DMS114 treated with DMSO at 0.1 percent for 48 hours (cell line): ENCODE results near the gene COLGALT1.
A peak's percentile ranks its signal among the peaks of the same experiment; 100 is the strongest.
"Not testable (repeated sequence)": the region's sequence is repeated elsewhere in the genome, so short reads cannot be mapped to it uniquely, and the experiment has no call there.

Experiments used
- DNase-seq: peaks from one replicate; lab custom pipeline; 2025; ENCODE audit not compliant: unreplicated experiment; lab: John Stamatoyannopoulos, UW

COLGALT1 gene

DNA sequence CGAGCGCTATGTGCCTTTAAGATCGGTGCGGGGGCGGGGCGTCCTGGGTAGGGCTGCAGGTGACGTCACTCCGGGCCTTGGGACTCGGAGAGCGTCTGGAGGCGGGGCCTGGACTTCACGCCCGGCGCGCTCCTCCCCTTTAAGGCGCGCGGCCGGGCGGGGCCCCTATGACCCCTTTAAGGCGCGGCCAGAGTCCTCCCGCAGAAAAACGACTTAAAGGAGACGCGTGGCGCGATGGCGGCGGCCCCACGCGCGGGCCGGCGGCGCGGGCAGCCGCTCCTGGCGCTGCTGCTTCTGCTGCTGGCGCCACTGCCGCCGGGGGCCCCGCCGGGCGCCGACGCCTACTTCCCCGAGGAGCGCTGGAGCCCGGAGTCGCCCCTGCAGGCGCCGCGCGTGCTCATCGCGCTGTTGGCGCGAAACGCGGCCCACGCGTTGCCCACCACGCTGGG lies at the start of gene COLGALT1:
COLGALT1 (plus strand) TSS at position 170 of the 449 bp plus-strand sequence; CDS start at position 235, 65 bp downstream.
- peak; percentile 98 for DNase-seq

DNA sequence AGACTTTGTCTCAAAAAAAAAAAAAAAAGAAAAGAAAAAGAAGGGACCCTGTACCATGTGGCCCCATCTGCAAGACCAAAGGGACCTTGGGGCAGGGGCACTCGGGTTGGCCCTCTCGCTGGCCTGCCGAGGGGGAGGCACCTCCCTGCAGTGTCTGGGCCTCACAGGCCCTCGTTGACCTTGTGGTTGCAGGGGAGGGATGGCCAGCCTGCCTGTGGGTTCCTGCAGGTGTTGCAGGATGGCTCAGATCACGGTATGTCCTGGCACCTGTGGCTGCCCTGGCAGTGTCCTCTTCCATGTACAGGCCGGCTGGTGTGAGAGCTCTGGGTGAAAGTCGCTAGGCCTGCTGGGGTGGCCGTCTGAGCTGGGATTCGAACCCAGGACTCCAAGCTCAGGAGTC lies 48.7 kb upstream of the COLGALT1 start:
- no peak for DNase-seq

- not testable (repeated sequence) for DNase-seq
Observed at GRCh38 chr19:17508558-17508933, 46.9 kb upstream of the COLGALT1 start.

GRCh38 chr19:17510220-17510993 lies 45.0 kb upstream of the COLGALT1 start:
- no peak for DNase-seq

DNA sequence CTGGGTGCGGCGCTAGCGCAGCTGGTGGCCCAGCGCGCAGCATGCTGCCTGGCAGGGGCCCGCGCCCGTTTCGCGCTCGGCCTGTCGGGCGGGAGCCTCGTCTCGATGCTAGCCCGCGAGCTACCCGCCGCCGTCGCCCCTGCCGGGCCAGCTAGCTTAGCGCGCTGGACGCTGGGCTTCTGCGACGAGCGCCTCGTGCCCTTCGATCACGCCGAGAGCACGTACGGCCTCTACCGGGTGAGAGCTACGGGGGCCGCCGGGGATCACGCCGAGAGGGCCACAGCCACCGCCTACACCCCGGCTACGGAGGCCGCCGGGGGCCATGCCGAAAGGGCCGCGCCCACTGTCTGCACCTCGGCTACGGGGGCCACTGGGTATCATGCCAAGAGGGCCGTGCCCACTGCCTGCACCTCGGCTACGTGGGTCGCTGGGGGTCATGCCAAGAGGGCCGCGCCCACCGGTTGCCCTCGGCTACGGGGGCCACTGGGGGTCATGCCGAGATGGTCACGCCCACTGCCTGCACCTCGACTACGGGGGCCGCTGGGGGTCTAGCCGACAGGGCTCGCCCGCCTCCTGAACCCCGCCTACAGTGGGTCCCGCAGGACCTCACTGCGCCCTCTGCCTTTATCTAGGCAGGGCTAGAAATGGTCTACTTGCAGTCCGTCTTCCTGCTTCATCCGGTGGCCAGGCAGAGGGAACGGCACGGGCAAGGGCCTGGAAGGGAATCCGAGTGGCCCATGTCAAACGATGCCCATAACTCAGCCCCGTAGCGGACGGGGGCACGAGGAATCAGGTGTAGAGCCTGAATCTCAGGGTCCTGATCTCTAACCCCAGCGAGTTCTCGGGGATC lies 43.5 kb upstream of the COLGALT1 start:
- peak; percentile 50 for DNase-seq

GRCh38 chr19:17512574-17512939 lies 42.9 kb upstream of the COLGALT1 start:
- DNase-seq, result no peak

- no peak for DNase-seq
Observed at GRCh38 chr19:17515408-17516149, 39.9 kb upstream of the COLGALT1 start.

DNA sequence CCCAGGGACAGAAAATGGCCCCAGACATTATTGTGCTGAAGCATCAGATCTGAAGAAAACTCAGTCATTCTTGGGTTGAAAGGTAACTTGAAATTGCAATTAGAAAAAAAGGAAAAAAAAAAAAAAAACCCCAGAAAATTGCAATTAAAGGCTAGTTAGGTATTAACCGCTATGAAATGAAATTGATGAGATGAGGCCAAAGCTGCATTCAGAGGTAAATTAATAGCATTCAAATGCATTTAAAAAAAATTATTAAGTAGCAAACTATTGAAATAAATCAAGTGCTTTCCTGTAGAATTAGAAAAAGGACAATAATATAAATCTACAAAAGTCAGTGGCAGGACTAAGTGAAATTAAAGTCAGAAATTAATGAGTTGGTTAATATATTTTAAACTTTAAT lies 37.6 kb upstream of the COLGALT1 start:
- DNase-seq, result no peak

- not testable (repeated sequence) for DNase-seq
Observed at GRCh38 chr19:17518654-17519053, 36.8 kb upstream of the COLGALT1 start.

DNA sequence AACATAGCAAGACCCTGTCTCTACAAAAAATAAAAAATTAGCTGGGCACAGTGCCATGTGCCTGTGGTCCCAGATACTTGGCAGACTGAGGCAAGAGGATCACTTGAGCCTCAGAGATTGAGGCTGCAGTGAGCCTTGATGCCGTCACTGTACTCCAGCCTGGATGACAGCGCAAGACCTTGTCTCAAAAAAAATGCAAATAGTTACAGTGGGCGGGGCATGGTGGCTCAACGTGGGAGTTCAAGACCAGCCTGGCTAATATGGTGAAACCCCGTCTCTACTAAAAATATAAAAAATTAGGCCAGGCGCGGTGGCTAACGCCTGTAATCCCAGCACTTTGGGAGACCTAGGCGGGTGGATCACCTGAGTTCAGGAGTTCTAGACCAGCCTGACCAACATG lies 35.5 kb upstream of the COLGALT1 start:
- DNase-seq, result no peak

DNA sequence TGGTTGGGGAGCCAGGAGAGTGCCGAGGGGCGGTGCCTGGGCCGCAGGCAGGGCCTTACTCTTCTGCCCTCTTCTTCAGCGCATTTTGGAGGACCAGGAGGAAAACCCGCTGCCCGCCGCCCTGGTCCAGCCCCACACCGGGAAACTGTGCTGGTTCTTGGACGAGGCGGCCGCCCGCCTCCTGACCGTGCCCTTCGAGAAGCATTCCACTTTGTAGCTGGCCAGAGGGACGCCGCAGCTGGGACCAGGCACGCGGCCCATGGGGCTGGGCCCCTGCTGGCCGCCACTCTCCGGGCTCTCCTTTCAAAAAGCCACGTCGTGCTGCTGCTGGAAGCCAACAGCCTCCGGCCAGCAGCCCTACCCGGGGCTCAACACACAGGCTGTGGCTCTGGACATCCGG lies 34.6 kb upstream of the COLGALT1 start:
- DNase-seq, result no peak

DNA sequence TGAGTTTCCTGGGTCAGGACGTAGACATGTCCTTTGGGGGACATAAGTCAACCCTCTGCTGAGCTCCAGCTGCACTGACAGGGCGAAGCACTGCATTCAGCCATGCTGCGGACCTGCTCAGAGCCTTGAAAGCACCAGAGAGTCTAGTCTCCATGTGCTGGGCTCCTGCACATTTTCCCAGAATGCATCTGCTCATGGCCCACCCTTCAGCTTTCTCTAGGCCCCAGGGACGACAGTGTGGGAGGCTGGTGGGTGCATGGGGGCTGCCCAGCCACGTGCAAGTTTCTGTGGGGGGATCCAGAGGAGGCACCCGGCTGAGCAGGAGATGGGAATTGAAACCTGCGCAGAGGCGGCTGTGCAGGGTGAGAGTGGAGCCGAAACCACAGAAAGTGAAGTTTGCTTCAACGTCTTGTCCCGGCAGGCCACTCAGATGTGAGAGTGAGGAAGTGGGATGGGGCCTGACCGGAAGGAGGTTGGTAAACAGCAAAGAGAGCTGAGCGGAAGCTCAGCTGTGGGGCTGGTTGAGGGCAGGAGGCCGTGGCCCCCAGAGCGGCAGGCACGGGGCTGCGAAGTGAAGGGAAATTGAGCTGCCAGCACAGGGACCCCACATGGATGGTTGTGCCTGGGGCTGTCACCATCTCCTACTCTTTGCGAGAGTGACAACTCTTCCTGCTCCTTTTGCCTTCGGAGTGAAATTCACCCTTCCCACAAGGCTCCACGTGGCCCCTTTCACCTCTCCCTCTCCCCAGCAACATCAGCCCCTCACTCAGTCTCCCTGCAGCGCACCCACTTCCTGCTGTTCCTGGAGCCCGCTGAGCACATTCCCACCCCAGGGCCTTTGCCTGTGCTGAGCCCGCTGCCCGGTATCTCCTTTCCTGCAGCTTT lies 32.2 kb upstream of the COLGALT1 start:
- no peak for DNase-seq

DNA sequence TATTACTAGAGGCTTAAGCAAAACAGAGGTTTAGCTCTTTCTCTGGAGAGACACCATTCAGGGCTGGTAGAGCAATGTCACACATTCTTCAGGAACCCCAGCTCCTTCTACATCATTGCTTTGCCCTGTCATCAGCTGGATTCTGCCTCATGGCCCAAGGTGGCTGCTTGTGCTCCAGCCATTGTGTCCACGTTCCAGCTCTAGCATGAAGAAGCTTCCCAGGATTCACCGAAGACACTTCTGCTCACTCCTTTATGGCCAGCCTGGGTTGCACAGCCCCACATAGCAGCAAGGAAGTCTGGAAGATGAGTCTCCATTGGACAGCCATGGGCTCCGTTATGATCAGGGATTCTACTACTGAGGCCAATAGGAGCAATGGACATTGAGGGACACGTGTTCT lies 30.8 kb upstream of the COLGALT1 start:
- DNase-seq, result no peak

DNA sequence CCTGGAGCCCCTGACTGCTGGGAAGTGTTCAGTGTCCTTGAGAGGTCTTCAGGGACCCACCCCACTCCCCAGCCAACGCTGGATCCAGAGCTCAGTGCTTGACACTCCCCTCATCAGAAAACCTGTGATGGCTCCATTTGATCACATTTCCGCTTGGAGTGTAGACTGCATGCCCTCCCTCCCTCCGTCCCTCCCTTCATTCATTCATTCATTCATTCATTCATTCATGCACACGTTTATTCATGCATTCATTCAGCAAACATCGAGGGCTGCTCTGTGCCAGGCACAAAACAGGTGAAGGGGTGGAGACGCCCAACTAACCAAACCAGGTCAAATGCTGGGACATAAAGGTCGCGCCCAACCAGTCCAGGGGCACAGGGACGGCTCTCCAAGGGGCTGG lies 30.3 kb upstream of the COLGALT1 start:
- no peak for DNase-seq

DNA sequence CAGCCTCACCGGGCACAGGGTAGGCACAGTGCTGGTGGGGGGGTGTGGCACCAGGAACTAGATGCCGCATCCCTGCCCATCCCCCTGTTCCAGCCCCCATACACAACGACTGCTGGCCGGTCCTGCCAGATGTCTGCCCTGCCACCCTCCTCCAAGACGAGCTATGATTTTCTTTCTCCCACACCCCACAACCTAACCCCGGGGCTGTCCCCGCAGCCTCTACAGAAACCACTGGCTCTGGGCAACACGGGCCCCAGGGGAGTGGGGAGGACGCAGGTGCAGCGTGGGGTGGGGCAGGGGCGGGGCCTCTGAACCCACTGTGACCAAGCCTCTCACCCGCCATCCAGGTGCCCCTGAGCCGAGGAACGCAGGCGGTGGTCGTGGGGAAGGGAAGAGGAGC lies 28.5 kb upstream of the COLGALT1 start:
- no peak for DNase-seq

DNA sequence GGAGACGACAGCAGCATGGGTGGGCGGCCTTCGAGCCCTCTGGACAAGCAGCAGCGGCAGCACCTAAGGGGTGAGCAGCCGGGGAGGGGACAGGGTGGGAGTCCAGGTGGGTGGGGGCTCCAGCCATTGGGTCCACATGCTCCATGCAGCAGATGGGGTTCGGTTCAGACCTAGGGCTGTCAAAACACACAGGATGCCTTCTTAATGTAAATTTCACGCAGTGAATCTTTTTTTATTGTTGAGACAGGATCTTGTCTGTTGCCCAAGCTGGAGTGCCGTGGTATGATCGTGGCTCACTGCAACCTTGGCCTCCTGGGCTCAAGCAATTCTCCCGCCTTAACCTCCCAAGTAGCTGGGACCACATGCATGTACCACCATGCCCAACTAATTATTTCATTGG lies 28.1 kb upstream of the COLGALT1 start:
- no peak for DNase-seq

DNA sequence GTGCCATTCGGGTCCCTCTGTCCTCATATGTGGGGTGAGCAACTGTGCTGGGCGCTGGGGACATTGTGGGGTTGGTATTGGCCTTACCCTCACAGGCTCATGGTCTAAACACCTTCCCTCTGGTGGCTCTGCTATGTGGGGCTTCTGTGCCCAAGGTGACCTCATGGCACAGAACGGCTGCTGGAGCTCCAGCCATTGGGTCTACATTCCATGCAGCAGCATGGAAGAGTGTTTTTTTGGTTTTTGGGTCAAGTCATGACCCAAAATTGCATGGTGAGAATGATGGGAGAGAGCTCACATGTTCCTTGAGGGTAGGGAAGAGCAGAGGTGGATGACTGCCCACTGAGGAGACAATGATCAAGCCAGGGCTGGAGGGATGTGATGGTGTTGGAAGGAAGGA lies 26.8 kb upstream of the COLGALT1 start:
- no peak for DNase-seq

DNA sequence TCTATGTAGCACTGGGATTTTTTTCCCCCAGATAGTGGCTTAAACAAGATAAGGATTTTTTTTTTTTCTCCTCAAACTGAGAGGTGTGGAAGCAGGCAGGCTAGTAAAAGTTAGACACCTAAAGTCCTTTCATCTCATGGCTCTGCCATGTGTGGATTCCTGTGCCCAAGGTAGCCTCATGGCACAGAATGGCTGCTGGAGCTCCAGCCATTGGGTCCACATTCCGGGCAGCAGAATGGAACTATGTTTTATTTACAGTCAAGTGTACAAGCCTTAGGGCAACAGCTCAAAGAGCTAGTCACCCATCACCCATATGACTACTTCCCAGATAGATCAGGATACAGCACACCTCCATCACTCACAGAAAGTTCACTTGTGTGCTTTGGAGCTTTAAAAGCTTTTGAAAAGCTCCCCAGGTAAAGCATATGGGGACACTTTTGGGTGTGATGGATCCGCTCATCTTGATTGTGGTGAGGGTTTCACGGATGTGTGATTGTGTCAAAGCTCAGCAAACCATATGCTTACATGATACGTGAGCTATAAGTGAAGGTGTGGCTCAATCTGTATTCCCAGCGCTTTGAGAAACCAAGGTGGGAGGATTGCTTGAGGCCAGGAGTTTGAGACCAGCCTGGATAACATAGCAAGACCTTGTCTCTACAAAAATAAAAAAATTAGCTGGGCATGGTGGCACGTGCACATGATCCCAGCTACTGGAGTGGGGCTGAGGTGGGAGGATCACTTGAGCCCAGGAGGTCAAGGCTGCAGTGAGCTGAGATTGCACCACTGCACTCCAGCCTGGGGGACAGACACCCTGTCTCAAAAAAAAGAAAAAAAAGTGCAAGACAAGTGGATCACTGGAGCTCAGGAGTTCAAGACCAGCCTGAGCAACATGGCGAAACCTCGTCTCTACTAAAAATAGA lies 25.9 kb upstream of the COLGALT1 start:
- no peak for DNase-seq

DNA sequence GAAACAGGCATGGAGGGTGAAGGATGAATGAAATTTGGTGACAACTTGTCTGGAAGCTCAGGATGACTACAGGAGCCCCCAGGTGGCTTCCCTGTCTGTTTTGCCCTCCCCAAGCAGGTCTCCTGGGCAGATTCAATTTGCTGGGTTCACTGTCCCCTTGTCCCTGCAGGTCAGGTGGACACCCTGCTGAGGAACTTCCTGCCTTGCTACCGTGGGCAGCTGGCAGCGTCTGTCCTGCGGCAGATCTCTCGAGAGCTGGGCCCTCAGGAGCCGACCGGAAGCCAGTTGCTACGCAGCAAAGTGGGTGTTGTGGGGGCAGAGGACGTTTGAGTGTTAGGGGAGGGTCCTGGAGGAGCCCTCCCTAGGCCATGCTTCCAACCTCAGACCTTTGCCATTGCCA lies 24.9 kb upstream of the COLGALT1 start:
- DNase-seq, result no peak

- no peak for DNase-seq
Observed at GRCh38 chr19:17532116-17532515, 23.3 kb upstream of the COLGALT1 start.
